Ishikawa (cell line): ENCODE data around the gene SLC22A13.

Experiments used
- CEBPB ChIP-seq: IDR thresholded peaks from 2 replicates; pipeline ENCODE4 v1.6.1; 2012
- CREB1 ChIP-seq: IDR thresholded peaks from 2 replicates; pipeline ENCODE4 v1.6.1; 2012; ENCODE audit warnings: low read depth
- EGR1 ChIP-seq: IDR thresholded peaks from 2 replicates; pipeline ENCODE4 v1.6.1; 2012
- EP300 ChIP-seq: IDR thresholded peaks from 2 replicates; pipeline ENCODE4 v1.6.1; 2012; ENCODE audit warnings: borderline replicate concordance
- FOXM1 ChIP-seq: IDR thresholded peaks from 2 replicates; pipeline ENCODE4 v1.6.1; 2012; ENCODE audit warnings: low read depth, borderline replicate concordance
- NFIC ChIP-seq: IDR thresholded peaks from 2 replicates; pipeline ENCODE4 v1.6.1; 2012
- RAD21 ChIP-seq: IDR thresholded peaks from 2 replicates; pipeline ENCODE4 v1.6.1; 2012; ENCODE audit warnings: low read depth
- TAF1 ChIP-seq: IDR thresholded peaks from 2 replicates; pipeline ENCODE4 v1.6.1; 2012; ENCODE audit warnings: low read depth, mild to moderate bottlenecking
- TCF12 ChIP-seq: IDR thresholded peaks from 2 replicates; pipeline ENCODE4 v1.6.1; 2012; ENCODE audit warnings: low read depth
- TEAD4 ChIP-seq: IDR thresholded peaks from 2 replicates; pipeline ENCODE4 v1.6.1; 2012
- YY1 ChIP-seq: IDR thresholded peaks from 2 replicates; pipeline ENCODE4 v1.6.1; 2012; ENCODE audit warnings: low read depth
- ZBTB7A ChIP-seq: IDR thresholded peaks from 2 replicates; pipeline ENCODE4 v1.6.1; 2012; ENCODE audit warnings: low read depth
- TF ChIP-seq, protein P1 (sequence below): IDR thresholded peaks from 2 replicates; pipeline ENCODE4 v1.6.1; 2012; ENCODE audit warnings: low read depth, mild to moderate bottlenecking
- TF ChIP-seq, protein P2 (sequence below): IDR thresholded peaks from 2 replicates; pipeline ENCODE4 v1.6.1; 2012
- TF ChIP-seq, protein P3 (sequence below): IDR thresholded peaks from 2 replicates; pipeline ENCODE4 v1.6.1; 2012

The SLC22A13 gene

DNA sequence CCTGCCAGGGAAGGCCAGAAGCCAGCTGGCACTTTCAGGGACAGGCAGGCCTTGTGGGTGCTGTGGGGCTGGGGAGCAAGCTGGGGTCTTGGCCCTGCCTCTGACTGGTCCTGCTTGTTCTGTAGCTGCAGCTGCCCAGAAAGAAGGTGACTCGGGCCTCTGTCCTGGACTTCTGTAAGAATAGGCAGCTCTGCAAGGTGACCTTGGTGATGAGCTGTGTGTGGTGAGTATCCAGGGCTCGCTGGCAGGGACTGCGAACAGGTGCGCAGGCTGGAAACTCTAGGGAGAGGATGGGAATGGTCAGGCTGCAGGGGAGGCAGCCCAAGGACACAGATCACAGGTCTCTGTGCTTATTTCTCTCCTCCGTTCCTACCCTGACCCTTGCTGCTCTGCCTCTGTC, 47.7 kb downstream of the SLC22A13 start:
- TF ChIP-seq TCF12 (no peak), EGR1 (no peak), FOXM1 (no peak), YY1 (no peak), TAF1 (no peak)
- TF ChIP-seq, protein P1, sequence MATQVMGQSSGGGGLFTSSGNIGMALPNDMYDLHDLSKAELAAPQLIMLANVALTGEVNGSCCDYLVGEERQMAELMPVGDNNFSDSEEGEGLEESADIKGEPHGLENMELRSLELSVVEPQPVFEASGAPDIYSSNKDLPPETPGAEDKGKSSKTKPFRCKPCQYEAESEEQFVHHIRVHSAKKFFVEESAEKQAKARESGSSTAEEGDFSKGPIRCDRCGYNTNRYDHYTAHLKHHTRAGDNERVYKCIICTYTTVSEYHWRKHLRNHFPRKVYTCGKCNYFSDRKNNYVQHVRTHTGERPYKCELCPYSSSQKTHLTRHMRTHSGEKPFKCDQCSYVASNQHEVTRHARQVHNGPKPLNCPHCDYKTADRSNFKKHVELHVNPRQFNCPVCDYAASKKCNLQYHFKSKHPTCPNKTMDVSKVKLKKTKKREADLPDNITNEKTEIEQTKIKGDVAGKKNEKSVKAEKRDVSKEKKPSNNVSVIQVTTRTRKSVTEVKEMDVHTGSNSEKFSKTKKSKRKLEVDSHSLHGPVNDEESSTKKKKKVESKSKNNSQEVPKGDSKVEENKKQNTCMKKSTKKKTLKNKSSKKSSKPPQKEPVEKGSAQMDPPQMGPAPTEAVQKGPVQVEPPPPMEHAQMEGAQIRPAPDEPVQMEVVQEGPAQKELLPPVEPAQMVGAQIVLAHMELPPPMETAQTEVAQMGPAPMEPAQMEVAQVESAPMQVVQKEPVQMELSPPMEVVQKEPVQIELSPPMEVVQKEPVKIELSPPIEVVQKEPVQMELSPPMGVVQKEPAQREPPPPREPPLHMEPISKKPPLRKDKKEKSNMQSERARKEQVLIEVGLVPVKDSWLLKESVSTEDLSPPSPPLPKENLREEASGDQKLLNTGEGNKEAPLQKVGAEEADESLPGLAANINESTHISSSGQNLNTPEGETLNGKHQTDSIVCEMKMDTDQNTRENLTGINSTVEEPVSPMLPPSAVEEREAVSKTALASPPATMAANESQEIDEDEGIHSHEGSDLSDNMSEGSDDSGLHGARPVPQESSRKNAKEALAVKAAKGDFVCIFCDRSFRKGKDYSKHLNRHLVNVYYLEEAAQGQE = no peak
- TF ChIP-seq, protein P2, sequence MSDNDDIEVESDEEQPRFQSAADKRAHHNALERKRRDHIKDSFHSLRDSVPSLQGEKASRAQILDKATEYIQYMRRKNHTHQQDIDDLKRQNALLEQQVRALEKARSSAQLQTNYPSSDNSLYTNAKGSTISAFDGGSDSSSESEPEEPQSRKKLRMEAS = no peak

DNA sequence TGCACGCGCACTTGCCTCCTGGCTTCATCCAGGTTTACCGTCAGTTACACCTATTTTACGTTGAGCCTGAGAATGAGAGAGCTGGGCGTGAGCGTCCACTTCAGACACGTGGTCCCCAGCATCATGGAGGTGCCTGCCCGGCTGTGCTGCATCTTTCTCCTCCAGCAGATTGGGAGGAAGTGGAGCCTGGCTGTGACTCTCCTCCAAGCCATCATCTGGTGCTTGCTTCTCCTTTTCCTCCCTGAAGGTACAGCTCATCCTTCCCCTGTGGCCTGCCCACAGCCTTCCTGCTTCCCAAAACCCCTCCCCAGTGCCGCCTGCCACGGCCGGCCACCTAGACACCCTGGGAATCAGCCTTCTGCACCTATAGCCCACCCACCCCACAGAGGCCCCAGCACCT, 48.1 kb downstream of the SLC22A13 start:
- TF ChIP-seq CEBPB = no peak
- TF ChIP-seq TEAD4 = no peak
- TF ChIP-seq, protein P1 = no peak
- TF ChIP-seq, protein P2 = no peak
- TF ChIP-seq CREB1 = no peak
- TF ChIP-seq EGR1 = no peak
- no peak for TF ChIP-seq YY1
- TF ChIP-seq ZBTB7A = no peak
- no peak for TF ChIP-seq EP300

DNA sequence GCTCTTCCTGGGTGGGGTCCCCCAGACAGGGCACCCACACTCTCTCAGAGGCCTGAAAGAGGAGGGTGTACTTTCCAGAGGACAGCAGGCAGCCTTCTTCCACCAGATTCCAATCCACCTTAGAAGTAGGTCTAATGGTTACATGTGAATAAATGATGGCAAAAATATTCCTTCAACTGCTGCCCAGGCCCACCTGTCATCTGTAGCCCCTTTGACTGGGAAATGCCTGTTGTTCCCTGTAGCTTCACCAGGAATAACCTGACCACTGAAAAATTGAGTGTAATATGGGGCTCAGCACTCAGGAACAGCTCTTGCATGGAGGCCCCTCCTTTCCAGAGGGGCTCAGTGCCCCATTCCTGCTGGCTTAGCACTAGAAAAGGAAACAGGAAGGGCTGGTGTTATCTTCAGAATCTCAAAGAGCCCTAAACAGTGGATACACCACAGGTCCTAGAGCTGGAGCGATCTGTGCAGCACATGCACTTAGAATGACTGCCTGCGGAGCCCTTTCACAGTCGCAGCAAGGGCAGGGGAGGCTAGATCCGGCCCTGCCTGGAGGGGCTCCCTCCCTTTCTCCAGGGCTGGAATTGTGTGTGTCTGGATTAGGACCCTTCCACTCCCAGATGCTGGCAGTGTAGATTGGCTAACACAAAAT, 48.6 kb downstream of the SLC22A13 start:
- no peak for TF ChIP-seq EP300
- TF ChIP-seq CEBPB = no peak
- no peak for TF ChIP-seq TCF12
- TF ChIP-seq, protein P2 = no peak
- TF ChIP-seq FOXM1 = no peak
- no peak for TF ChIP-seq YY1
- no peak for TF ChIP-seq CREB1
- no peak for TF ChIP-seq TEAD4
- TF ChIP-seq, protein P3, sequence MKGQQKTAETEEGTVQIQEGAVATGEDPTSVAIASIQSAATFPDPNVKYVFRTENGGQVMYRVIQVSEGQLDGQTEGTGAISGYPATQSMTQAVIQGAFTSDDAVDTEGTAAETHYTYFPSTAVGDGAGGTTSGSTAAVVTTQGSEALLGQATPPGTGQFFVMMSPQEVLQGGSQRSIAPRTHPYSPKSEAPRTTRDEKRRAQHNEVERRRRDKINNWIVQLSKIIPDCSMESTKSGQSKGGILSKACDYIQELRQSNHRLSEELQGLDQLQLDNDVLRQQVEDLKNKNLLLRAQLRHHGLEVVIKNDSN = no peak

DNA sequence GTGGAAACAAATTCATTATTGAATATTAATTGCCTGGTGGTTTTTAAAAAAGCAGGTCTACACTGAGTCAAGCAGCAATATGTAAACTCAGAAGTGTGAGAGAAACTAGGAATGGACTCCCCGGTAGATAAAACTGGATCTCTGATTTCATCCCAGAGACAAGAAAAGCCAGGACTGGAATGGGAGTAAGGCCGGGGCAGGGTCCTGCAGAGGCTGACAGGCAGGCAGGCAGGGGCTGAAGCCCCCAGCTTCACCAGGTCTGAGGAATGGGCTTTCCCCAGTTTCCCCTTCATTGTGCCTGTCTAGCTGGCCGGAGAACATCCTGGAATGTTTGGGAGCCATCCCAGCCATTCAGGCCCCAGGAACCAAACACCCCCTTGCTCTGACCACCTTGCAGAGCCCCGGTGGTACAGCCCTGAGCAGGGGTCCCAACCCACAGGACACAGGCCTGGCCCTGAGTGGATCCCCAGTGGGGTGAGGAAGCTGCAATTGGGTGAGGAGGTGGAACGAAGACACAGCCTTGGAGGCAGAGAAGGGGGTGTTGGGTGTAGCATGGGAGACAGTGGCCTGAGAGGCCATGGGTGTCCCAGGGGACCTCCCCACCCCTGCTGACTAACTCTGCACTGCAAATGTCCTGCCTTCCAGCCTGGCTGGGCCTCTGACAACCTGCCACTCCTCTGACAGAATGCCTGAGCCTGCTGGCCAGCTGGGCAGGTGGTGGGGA, 49.3 kb downstream of the SLC22A13 start:
- TF ChIP-seq EGR1 (no peak), EP300 (no peak), FOXM1 (no peak), TCF12 (no peak), CEBPB (no peak), TEAD4 (no peak)
- TF ChIP-seq, protein P1 = no peak

DNA sequence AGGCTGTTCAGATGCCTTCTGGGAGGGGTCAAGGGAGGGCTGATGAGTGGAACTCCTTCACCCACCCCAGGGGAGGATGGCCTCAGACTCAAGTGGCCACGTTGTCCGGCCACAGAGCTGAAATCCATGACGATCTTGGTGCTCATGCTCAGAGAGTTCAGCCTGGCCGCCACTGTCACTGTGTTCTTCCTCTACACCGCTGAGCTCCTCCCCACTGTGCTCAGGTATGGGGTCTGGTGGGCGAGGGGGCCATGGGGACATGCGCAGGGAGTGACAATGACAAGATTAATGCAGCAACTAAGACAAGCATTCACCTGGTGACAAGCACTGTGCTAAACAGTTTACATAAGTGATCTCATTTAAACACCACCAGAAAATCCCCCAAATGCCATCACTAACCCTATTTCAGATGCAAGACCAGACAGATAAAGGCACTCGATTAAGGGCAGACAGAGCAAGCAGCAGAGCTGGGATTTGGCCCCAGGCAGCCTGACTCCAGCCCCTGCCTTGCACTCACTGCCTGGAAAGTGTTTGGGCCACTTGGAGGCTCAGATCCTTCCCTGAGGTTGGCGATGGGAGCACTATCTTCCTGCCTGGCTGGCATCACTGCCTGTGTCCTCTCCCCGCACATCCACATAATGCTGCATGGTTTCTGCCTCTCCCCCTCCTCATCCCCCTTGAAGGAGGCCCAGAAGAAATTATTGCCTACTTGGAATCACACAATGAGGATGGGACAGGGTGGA, 50.0 kb downstream of the SLC22A13 start:
- no peak for TF ChIP-seq RAD21
- no peak for TF ChIP-seq TEAD4
- no peak for TF ChIP-seq CREB1
- TF ChIP-seq CEBPB = no peak
- no peak for TF ChIP-seq TAF1
- TF ChIP-seq NFIC = no peak
- TF ChIP-seq, protein P3 = no peak
- no peak for TF ChIP-seq TCF12
- TF ChIP-seq FOXM1 = no peak
- TF ChIP-seq EP300 = no peak
- no peak for TF ChIP-seq EGR1
- no peak for TF ChIP-seq YY1
